ENCODE measurements around the gene ALG10B.
"Not testable (repeated sequence)": the region's sequence is repeated elsewhere in the genome, so short reads cannot be mapped to it uniquely, and the experiment has no call there.

ALG10B gene, protein sequence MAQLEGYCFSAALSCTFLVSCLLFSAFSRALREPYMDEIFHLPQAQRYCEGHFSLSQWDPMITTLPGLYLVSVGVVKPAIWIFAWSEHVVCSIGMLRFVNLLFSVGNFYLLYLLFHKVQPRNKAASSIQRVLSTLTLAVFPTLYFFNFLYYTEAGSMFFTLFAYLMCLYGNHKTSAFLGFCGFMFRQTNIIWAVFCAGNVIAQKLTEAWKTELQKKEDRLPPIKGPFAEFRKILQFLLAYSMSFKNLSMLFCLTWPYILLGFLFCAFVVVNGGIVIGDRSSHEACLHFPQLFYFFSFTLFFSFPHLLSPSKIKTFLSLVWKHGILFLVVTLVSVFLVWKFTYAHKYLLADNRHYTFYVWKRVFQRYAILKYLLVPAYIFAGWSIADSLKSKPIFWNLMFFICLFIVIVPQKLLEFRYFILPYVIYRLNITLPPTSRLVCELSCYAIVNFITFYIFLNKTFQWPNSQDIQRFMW

DNA sequence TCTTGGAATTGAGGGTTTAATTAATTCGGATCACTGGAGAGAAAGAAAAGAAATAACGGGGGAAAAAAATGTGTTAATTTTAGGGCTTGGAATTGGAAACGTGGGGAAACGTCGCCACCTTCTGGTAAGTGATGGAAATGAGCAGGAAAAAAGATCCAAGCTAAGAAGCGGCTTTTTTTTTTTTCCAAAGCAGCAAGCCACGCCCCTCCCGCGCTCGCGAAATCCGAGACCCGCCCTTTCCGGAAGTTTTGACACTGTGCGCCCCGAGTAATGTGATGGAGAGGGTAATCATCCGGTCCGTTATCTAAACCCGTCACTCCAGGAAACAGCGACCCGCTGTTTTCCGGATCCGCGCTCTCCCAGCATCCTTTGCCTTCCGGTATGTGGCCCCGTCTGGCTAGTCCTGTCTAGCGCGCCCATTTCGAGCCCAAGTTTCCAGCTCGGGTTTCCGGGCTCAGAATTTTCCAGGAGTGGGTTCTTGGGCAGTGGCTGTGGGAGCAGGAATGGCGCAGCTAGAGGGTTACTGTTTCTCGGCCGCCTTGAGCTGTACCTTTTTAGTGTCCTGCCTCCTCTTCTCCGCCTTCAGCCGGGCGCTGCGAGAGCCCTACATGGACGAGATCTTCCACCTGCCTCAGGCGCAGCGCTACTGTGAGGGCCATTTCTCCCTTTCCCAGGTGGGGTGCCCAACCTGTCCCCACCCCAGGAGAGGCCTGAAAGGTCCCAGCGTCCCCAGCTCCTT lies at the start of gene ALG10B:
ALG10B (plus strand) TSS at position 384 of the 739 bp plus-strand sequence; CDS start at position 504, 120 bp downstream.
- DNase-seq (ENCODE audit: low read depth): peak; percentile 83

- DNase-seq (ENCODE audit: low read depth): no peak
These were observed 48.0 kb upstream of the ALG10B start for GRCh38 chr12:38268612-38269011.

GRCh38 chr12:38269897-38270296 lies 46.7 kb upstream of the ALG10B start:
- DNase-seq (ENCODE audit: low read depth): no peak

DNA sequence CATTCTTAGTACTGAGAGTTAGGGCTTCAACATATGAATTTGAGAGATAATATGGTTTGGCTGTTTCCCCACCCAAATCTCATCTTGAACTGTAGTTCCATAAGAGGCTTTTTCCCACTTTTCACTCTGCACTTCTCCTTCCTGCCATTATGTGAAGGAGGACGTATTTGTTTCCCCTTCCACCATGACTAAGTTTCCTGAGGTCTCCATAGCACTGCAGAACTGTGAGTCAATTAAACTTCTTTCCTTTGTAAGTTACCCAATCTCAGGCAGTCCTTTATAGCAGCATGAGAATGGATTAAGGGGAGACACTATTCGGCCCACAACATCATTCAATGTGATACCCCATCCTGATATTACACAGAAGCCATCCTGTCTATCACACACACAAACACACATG lies 36.8 kb upstream of the ALG10B start:
- DNase-seq (ENCODE audit: low read depth): no peak

DNA sequence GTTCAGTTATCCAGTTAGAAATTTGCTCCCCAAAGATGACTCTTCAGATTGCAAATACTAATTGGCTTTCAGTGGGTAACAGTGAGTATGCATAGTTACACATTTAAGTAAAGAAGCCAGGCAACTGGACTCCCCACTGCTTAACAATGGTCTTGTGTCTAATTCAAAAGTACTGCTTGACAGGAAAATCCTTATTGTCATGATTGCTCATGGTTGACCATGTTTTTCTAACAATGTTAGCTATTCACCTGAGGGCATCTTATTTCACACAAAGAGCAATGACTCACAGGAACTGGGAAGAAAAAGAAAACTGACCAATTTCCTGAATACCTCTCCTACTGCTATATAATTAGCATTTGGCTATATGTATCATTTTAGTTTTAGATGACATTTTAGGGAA lies 33.7 kb upstream of the ALG10B start:
- no peak for DNase-seq (ENCODE audit: low read depth)

DNA sequence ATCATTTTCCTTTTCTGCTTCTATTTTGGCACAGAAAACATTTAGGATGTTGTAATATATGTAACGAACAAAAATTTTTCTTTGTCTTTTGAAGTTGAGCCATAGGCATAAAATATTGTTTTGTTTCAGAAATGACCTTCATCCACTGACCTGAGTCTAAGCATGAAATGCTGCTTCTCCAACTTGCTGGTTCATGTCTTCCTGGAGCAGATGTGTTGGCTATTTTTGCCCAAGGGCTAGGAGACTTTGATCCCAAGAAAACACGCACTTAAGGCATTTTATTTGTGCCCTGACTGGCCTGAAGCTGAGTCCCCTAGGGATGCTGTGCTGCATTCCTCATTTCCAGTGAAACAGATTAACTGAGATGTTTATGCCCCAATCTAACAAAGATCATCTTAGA lies 27.2 kb upstream of the ALG10B start:
- DNase-seq (ENCODE audit: low read depth): no peak

GRCh38 chr12:38291160-38291559 lies 25.4 kb upstream of the ALG10B start:
- DNase-seq (ENCODE audit: low read depth): no peak

DNA sequence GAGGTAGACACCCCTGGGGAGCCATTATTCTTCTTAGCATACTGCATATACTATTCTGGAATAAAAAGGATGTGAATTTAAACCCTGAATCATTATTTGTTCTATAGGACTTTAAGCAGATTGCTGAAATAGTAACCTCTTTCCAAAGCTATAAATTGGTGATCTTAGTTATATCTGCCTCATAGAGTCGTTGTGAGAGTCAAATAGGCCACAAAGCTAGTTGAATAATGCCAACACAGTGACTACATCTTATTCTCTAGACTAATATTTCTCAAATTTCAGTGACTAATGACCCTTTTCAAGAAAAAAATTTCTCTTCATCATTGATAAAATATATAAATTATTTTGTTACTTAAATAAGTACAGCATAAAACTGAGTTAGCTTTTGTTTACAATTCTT lies 13.6 kb upstream of the ALG10B start:
- not testable (repeated sequence) for DNase-seq (ENCODE audit: low read depth)

DNA sequence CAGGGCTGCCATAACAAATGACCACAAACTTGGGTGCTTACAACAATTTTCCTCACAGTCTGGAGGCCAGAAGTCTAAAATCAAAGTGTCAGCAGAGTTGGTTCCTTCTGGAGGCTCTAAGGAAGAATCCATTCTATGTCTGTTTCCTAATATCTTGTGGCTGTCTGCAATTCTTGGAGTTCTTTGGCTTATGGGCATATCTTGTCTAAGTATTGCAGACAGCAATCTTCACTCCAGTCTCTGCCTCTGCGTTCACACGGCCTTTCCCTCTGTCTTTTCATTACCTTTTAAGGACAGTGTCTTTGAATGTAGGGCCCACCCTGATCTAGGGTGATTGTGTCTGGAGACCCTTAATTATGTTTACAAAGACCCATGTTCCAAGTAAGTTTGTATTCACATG lies 5.4 kb downstream of the ALG10B start:
- DNase-seq (ENCODE audit: low read depth): not testable (repeated sequence)

DNA sequence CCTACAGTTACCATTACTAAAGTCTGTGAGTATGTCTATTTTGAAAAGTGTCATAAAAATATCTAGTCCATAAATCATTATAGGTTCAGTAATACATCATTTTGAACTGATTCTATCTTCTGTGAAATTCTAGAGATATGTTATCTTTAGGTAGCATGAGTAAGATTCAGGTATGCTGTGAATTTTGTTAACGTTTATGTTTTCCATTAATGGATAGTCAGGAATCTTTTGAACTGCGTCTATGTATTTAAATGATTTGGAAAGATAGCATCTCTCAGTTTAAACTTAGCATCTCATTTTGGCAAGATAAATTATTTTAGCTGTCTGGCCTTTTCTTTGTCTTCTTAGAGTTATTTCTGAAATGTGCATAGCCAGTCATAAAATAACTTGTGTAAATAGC lies 8.3 kb downstream of the ALG10B start:
- no peak for DNase-seq (ENCODE audit: low read depth)

GRCh38 chr12:38327356-38327755 lies 10.8 kb downstream of the ALG10B start:
- no peak for DNase-seq (ENCODE audit: low read depth)

DNA sequence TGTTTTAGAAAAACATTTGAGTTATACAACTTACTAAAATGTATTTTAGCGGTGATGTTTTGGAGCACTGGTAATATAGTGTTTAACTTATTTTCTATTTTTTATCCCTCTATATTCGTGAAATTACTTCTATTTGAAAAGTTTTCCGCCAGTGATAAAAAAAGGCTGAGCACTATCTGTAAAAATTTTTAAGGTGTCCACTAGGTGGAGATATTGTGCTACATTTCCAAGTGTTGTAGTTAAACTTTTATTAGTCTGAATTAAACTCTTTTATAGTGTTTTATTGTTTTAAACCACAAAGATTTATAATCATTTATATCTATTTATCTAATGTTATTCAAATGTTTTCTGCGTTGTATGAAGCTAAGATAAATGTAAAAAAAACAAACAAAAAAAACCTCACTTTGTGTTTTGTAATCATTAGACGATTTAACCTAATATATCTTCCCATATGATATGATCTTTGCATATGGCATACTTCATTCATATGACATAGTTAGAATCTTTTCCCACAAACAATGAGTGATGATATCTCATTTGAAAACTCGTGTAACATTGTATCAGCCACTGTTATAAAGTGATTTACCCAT lies 11.8 kb downstream of the ALG10B start:
- no peak for DNase-seq (ENCODE audit: low read depth)

DNA sequence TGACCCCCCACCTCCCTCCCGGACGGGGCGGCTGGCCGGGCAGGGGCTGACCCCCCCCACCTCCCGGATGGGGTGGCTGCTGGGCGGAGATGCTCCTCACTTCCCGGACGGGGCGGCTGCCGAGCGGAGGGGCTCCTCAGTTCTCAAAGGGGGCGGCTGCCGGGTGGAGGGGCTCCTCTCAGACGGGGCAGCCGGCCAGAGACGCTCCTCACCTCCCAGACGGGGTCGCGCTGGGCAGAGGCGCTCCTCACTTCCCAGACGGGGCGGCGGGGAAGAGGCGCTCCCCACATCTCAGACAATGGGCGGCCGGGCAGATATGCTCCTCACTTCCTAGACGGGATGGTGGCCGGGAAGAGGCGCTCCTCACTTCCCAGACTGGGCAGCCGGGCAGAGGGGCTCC lies 13.8 kb downstream of the ALG10B start:
- not testable (repeated sequence) for DNase-seq (ENCODE audit: low read depth)

DNA sequence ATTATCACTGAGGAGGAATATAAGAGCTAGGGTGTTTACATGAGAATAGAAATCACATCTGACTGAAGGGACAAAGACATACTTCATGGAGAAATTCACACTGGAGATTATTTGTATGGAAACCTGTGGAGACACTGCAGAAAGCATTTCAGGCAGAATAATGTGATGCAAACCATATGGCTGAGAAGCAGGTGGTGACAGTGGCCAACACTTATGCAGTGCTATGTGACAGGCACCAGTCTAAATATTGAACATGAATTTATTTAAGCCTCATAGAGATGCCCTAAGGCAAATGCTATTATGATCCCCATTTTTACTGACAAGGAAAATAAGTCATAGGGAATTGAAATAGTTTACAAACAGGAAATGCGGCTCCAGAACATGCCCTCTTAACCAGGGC lies 16.2 kb downstream of the ALG10B start:
- no peak for DNase-seq (ENCODE audit: low read depth)

GRCh38 chr12:38342444-38342843 lies 25.9 kb downstream of the ALG10B start:
- DNase-seq (ENCODE audit: low read depth): no peak

- not testable (repeated sequence) for DNase-seq (ENCODE audit: low read depth)
These were observed 26.7 kb downstream of the ALG10B start for GRCh38 chr12:38343256-38343655.

GRCh38 chr12:38343916-38344315 lies 27.3 kb downstream of the ALG10B start:
- not testable (repeated sequence) for DNase-seq (ENCODE audit: low read depth)

DNA sequence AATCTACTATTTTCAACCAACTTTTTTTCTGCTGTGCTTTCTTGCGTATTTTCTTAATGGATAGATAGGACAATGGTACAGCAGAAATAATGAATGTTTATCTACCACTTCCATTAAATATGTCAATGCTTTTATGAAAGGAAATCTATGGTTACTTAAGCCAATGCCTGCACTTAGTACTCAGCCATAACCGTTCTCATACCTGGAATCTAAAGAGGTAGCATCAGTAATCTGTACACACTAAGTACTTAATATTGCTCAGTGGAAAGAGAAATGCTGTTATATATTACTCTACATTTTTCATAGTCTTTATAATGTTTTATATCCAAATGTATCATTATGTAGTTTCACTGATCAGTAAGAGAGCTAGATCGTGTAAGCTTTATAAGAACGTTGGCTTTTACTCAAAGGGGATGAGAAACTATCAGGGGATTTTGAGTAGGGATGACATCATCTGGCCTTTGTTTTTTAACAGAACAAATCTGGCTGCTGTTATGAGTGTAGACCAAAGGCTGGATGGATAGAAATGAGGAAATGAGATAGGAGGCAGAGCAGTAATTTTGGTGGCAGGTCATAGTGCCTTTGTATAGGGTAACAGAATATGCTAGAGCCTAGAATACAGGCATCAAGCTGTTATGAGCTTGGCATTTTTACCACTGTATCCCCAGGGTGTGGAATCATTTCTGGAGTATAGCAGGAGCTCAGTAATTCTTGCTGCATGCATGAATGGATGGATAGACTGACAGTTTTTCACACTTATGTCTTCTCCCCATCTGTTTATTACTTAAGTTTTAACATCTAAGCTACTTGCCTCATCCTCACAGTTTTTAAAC lies 34.0 kb downstream of the ALG10B start:
- DNase-seq (ENCODE audit: low read depth): no peak

- not testable (repeated sequence) for DNase-seq (ENCODE audit: low read depth)
These were observed 34.6 kb downstream of the ALG10B start for GRCh38 chr12:38351175-38351508.

DNA sequence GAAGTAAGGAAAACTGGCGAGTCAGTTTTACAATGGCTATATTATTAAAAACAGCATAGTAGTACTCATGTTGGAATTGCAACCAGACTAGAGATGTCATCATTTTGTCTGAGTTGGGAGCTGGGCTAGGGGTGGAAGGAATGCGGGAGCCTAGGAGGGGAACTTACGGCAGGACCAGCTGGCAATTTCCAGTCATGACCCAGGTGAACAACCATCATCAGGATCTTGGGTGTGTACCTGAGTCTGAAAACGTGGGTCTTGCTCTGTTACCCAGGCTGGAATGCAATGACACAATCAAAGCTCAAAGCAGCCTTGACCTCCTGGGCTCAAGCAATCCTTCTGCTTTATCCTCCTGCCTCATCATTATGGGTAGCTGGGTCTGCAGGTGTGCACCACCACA lies 50.9 kb downstream of the ALG10B start:
- DNase-seq (ENCODE audit: low read depth): no peak

- no peak for DNase-seq (ENCODE audit: low read depth)
These were observed 53.7 kb downstream of the ALG10B start for GRCh38 chr12:38370311-38370710.

DNA sequence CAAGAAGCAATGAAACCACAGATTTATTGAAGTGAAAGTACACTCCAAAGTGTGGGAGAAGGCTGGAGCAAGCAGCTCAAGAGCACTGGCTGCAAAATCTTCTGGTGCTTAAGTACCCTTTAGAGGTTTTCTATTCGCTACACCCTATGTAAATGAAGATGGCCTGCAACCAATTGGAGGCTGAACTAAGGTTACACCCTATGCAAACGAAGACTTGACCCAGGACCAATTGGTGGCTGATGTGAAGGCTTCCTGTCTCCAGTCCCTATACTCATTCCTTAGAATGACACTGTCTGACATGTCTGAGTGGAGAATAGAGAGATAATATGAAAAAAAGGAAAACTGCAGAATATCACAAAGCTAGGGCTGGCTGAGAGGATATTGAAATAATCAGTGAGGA lies 57.2 kb downstream of the ALG10B start:
- DNase-seq (ENCODE audit: low read depth): no peak

Measured in stimulated activated CD8-positive, alpha-beta memory T cell treated with anti-CD3 and anti-CD28 coated beads, Interleukin-15, amount 100 ng/mL, for 1 hour (primary cell).